NT2/D1 (cell line): ENCODE data around the gene LYZL1.

ENCODE experiments used
- SUZ12 ChIP-seq: IDR thresholded peaks from 2 replicates; pipeline ENCODE4 v1.6.1; 2011; ENCODE audit not compliant: insufficient read length, insufficient read depth; ENCODE audit errors: extremely low read depth
- YY1 ChIP-seq: IDR thresholded peaks from 2 replicates; pipeline ENCODE4 v1.6.1; 2011; ENCODE audit not compliant: insufficient read length, insufficient read depth
- ZNF274 ChIP-seq: IDR thresholded peaks from 2 replicates; pipeline ENCODE4 v1.6.1; 2011; ENCODE audit warnings: mild to moderate bottlenecking, low read depth, low read length

DNA sequence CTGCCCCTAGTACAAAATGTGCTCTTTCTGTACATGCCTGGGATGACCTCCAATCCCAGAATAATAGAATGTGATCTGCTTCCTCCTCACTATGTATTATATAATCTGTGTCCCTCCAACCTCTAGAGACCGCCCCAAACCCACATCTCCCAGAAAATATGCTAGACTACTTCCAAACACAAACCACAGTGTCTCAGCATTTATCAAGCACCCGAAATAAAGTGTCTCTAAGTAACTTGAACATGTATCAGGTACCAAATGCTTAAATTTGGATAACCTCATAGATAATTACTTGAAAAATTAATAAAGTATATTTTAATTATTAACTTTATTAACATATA lies 16.1 kb downstream of the LYZL1 start:
- no peak for TF ChIP-seq YY1
- no peak for TF ChIP-seq SUZ12
- no peak for TF ChIP-seq ZNF274
